A673 (cell line): ENCODE measurements around the gene TMEM220. TPM values are rescaled to one million over a fixed set of nuclear protein-coding genes. Genes with fewer than 3 reads are reported as not detected.

Experiments
- BruUV-seq: library from RNA; stranded (reverse); fragments of 400-500 nt; replicated peaks from 2 replicates; lab custom pipeline; 2021; lab: Mats Ljungman, UMichigan
- CTCF ChIA-PET: fragments of 300-600 bp; sonication (Branson Sonifier 250); formaldehyde crosslinking; loops from one replicate; lab custom pipeline; 2022; ENCODE audit warnings: antibody characterized with exemption; lab: Charles Lee
- POLR2A ChIA-PET: fragments of 300-600 bp; sonication (Branson Sonifier 250); formaldehyde crosslinking; loops from one replicate; lab custom pipeline; 2022; ENCODE audit warnings: antibody characterized with exemption; ENCODE audit not compliant: low non-redundant PET; lab: Charles Lee
- DNase-seq: peaks from one replicate; pipeline ENCODE4 v3.0.0-alpha.2; 2015; ENCODE audit warnings: low spot score
- H3K27ac ChIP-seq: fragments of 200-600 bp; sonication (generic); 2 replicates; pipeline ENCODE4 v1.5.1; 2016; ENCODE audit warnings: mixed run types, low read depth, mild to moderate bottlenecking, mixed read lengths, antibody characterized with exemption, low read length; ENCODE audit not compliant: poor library complexity, severe bottlenecking
- H3K27me3 ChIP-seq: fragments of 200-600 bp; sonication (generic); replicated peaks from 2 replicates; pipeline ENCODE4 v1.6.1; 2017; ENCODE audit warnings: mixed run types, low read depth, mild to moderate bottlenecking, mixed read lengths, antibody characterized with exemption, low read length; ENCODE audit not compliant: insufficient read depth, poor library complexity
- H3K36me3 ChIP-seq: fragments of 200-600 bp; sonication (generic); 2 replicates; pipeline ENCODE4 v1.6.1; 2016; ENCODE audit warnings: mixed run types, mild to moderate bottlenecking, mixed read lengths, antibody characterized with exemption, low read length; ENCODE audit not compliant: insufficient read depth, poor library complexity, severe bottlenecking
- H3K4me1 ChIP-seq: fragments of 200-600 bp; sonication (generic); 2 replicates; pipeline ENCODE4 v1.6.1; 2017; ENCODE audit warnings: mixed run types, mild to moderate bottlenecking, mixed read lengths, antibody characterized with exemption, low read length; ENCODE audit not compliant: insufficient read depth, poor library complexity, severe bottlenecking
- H3K4me3 ChIP-seq: fragments of 200-600 bp; sonication (generic); 2 replicates; pipeline ENCODE4 v1.5.1; 2016; ENCODE audit warnings: low read depth, mixed run types, mild to moderate bottlenecking, mixed read lengths, low read length; ENCODE audit not compliant: poor library complexity, severe bottlenecking
- H3K9me3 ChIP-seq: fragments of 200-600 bp; sonication (generic); 2 replicates; pipeline ENCODE4 v1.6.1; 2016; ENCODE audit warnings: mixed run types, low read depth, mild to moderate bottlenecking, mixed read lengths, antibody characterized with exemption, low read length; ENCODE audit not compliant: poor library complexity, severe bottlenecking
- CTCF ChIP-seq: fragments of 300-800, 200-600 bp; sonication (generic); conservative IDR thresholded peaks from 2 replicates; pipeline ENCODE4 v1.5.1; 2017; ENCODE audit warnings: low read depth, mild to moderate bottlenecking, antibody characterized with exemption, low read length, moderate library complexity, mixed read lengths
- EZH2 ChIP-seq: fragments of 200-600 bp; sonication (generic); IDR thresholded peaks from 2 replicates; pipeline ENCODE4 v1.6.1; 2017; ENCODE audit warnings: borderline replicate concordance, low read depth, mild to moderate bottlenecking, mixed read lengths, antibody characterized with exemption, low read length; ENCODE audit not compliant: poor library complexity, severe bottlenecking
- intact Hi-C: fragments of 100-400 bp; cut with micrococcal nuclease; formaldehyde crosslinking; loops from one replicate; pipeline ENCODE4 v1.10.0; 2022; ENCODE audit not compliant: unreplicated experiment
- total RNA-seq: library from RNA; stranded (reverse); gene quantifications from 2 replicates; pipeline ENCODE4 v1.2.3, GENCODE V29; 2021

Gene TMEM220
- total RNA-seq, 1 experiment from 2014 or later = 0.11 TPM

GRCh38 chr17:10705727-10706126, 24.1 kb downstream of the TMEM220 start:
- Histone ChIP-seq H3K4me1 (peaks cover 7% of the 10 kb centered on the region), H3K27me3 (no peaks in the 10 kb centered on the region), H3K9me3 (no peaks in the 10 kb centered on the region), H3K4me3 (no peak overlapping the region), H3K36me3 (peaks cover 36% of the 10 kb centered on the region), H3K27ac (no peak overlapping the region)
- ChIA-PET POLR2A (no interaction called here), CTCF (no interaction called here)
- no TSS peak for BruUV-seq
- DNase-seq = no peak
- intact Hi-C loops = no loop called here
- no peak for TF ChIP-seq CTCF
- no peak for TF ChIP-seq EZH2

- no peaks in the 10 kb centered on the region for H3K9me3 ChIP-seq
- ChIA-PET CTCF (no interaction called here), POLR2A (no interaction called here)
- no peak for DNase-seq
- H3K4me1 ChIP-seq = peaks cover 11% of the 10 kb centered on the region
- intact Hi-C loops = no loop called here
- H3K27ac ChIP-seq = no peak overlapping the region
- no peak for TF ChIP-seq EZH2
- TF ChIP-seq CTCF = no peak
- H3K36me3 ChIP-seq = peaks cover 22% of the 10 kb centered on the region
- no peaks in the 10 kb centered on the region for H3K27me3 ChIP-seq
- BruUV-seq = no TSS peak
- no peak overlapping the region for H3K4me3 ChIP-seq
Measured at GRCh38 chr17:10702574-10702973, 27.2 kb downstream of the TMEM220 start.

- no TSS peak for BruUV-seq
- peaks cover 23% of the 10 kb centered on the region for H3K4me1 ChIP-seq
- no peaks in the 10 kb centered on the region for H3K27me3 ChIP-seq
- no peak overlapping the region for H3K27ac ChIP-seq
- H3K36me3 ChIP-seq = peaks cover 8% of the 10 kb centered on the region
- TF ChIP-seq CTCF (no peak), EZH2 (no peak)
- H3K4me3 ChIP-seq = no peak overlapping the region
- CTCF ChIA-PET = no interaction called here
- intact Hi-C loops = no loop called here
- DNase-seq = no peak
- POLR2A ChIA-PET = no interaction called here
- no peaks in the 10 kb centered on the region for H3K9me3 ChIP-seq
Measured at GRCh38 chr17:10699856-10700255, 30.0 kb downstream of the TMEM220 start.
